ENCODE data around the gene ART5. TPM values are rescaled to one million over a fixed set of nuclear protein-coding genes. Genes with fewer than 3 reads are reported as not detected.

Gene ART5
- total RNA-seq, 4 donors from 2014 or later, result 0.64 TPM; not detected in 3

DNA sequence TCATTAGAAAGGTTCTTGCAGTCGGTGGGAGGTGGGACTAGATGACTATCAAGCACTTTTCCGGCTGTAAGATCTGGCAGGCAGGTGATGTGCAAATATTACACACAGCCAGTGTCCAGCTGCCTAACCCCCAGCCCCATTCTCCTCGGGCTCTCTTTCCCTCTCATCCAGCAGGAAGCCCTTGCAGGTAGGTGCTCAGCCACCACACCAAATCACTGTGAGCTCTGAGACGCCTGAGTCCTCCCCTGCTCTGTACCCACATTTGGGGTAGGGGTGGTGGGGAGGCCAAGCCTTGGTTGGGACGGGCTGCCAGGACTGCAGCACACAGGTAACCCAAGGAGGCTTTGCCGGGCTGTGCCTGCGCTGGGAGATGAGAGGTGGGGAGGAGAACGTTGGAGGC, 601 bp downstream of the ART5 start:
- WGBS, 2 donors (ENCODE audit: low coverage in 1 of 2), result 50 to 68% methylated on average over 2 to 8 of the region's 8 CpGs
- peaks cover 0 to 28% (median 17%) of the 10 kb centered on the region in 4 donors for H3K4me1 ChIP-seq
- no peaks in the 10 kb centered on the region for H3K9me3 ChIP-seq
- TF ChIP-seq POLR2A (IDR thresholded peaks at IDR 0.05), result no peak
- no peak for TF ChIP-seq EP300 (IDR thresholded peaks at IDR 0.05; ENCODE audit: low read depth)
- no peak for TF ChIP-seq POLR2AphosphoS5 (IDR thresholded peaks at IDR 0.05)
- TF ChIP-seq, protein P1, sequence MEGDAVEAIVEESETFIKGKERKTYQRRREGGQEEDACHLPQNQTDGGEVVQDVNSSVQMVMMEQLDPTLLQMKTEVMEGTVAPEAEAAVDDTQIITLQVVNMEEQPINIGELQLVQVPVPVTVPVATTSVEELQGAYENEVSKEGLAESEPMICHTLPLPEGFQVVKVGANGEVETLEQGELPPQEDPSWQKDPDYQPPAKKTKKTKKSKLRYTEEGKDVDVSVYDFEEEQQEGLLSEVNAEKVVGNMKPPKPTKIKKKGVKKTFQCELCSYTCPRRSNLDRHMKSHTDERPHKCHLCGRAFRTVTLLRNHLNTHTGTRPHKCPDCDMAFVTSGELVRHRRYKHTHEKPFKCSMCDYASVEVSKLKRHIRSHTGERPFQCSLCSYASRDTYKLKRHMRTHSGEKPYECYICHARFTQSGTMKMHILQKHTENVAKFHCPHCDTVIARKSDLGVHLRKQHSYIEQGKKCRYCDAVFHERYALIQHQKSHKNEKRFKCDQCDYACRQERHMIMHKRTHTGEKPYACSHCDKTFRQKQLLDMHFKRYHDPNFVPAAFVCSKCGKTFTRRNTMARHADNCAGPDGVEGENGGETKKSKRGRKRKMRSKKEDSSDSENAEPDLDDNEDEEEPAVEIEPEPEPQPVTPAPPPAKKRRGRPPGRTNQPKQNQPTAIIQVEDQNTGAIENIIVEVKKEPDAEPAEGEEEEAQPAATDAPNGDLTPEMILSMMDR (IDR thresholded peaks at IDR 0.05), result no peak
- H3K27ac ChIP-seq, result no peak overlapping the region
- H3K27me3 ChIP-seq, result peaks cover 19% of the 10 kb centered on the region
- in situ Hi-C loops (cut with MboI; ENCODE audit: low pct_ligation_motif_present in 1 of 4, low pct_unique_long_range_greater_than_20kb in 1 of 4, low sequenced_read_pairs in 3 of 4), result no loop called here
- H3K4me3 ChIP-seq, result no peak overlapping the region
- intact Hi-C loops (cut with DNase I; ENCODE audit: low total_unique reads), result no loop called here
- H3K36me3 ChIP-seq, result no peaks in the 10 kb centered on the region
- DNase-seq, result no peak

DNA sequence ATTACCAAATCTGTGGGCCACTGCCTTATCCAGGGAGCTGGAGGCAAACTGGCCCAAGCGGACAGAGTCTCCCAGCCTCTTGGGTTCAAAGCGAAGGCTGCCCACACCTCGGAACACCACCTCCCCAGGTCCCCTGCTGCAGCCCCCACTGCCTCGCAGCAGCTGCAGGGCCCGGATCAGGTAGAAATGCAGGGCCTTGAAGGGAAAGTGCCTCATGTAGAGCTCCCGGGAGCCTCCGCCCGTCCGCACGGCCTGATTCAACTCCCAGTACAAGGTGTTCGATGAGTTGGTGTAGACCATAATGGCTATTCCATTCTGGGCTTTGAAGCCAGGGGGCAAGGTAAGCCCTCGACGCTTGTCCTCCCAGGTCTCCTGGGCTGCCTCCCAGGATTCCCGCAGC, 2.0 kb downstream of the ART5 start:
- in situ Hi-C loops (cut with MboI; ENCODE audit: low pct_ligation_motif_present in 1 of 4, low pct_unique_long_range_greater_than_20kb in 1 of 4, low sequenced_read_pairs in 3 of 4), result no loop called here

GRCh38 chr11:3638513-3638912, 3.3 kb downstream of the ART5 start:
- H3K27ac ChIP-seq, result no peak overlapping the region
- H3K4me1 ChIP-seq, result peaks cover 0 to 16% (median 15%) of the 10 kb centered on the region in 4 donors
- no peak for DNase-seq
- intact Hi-C loops (cut with DNase I; ENCODE audit: low total_unique reads) (no loop called here), in situ Hi-C loops (cut with MboI; ENCODE audit: low pct_ligation_motif_present in 1 of 4, low pct_unique_long_range_greater_than_20kb in 1 of 4, low sequenced_read_pairs in 3 of 4) (no loop called here)
- no peaks in the 10 kb centered on the region for H3K36me3 ChIP-seq
- TF ChIP-seq POLR2AphosphoS5 (IDR thresholded peaks at IDR 0.05) (no peak), POLR2A (IDR thresholded peaks at IDR 0.05) (no peak), EP300 (IDR thresholded peaks at IDR 0.05; ENCODE audit: low read depth) (no peak)
- TF ChIP-seq, protein P1 (IDR thresholded peaks at IDR 0.05), result no peak
- no peak overlapping the region for H3K4me3 ChIP-seq
- H3K9me3 ChIP-seq, result no peaks in the 10 kb centered on the region
- WGBS, 2 donors (ENCODE audit: low coverage in 1 of 2), result 71 to 87% methylated on average over 2 to 5 of the region's 5 CpGs
- peaks cover 7% of the 10 kb centered on the region for H3K27me3 ChIP-seq

More for the DNA sequence above, 2.0 kb downstream of the ART5 start:
- WGBS, 2 donors (ENCODE audit: low coverage in 1 of 2), result 96% methylated on average over 11 of the region's 14 CpGs; no CpG with 5 or more reads in 1 of the 2 donors
- Histone ChIP-seq H3K4me1 (peaks cover 0 to 22% (median 15%) of the 10 kb centered on the region in 4 donors), H3K9me3 (no peaks in the 10 kb centered on the region), H3K27me3 (peaks cover 17% of the 10 kb centered on the region), H3K4me3 (no peak overlapping the region), H3K36me3 (no peaks in the 10 kb centered on the region), H3K27ac (no peak overlapping the region)
- TF ChIP-seq POLR2AphosphoS5 (IDR thresholded peaks at IDR 0.05) (no peak), EP300 (IDR thresholded peaks at IDR 0.05; ENCODE audit: low read depth) (no peak), POLR2A (IDR thresholded peaks at IDR 0.05) (no peak)
- TF ChIP-seq, protein P1 (IDR thresholded peaks at IDR 0.05), result no peak
- no peak for DNase-seq
- intact Hi-C loops (cut with DNase I; ENCODE audit: low total_unique reads), result no loop called here

GRCh38 chr11:3637201-3637600, 4.6 kb downstream of the ART5 start:
- no peaks in the 10 kb centered on the region for H3K9me3 ChIP-seq
- H3K27ac ChIP-seq, result no peak overlapping the region
- TF ChIP-seq, protein P1 (IDR thresholded peaks at IDR 0.05), result no peak
- TF ChIP-seq POLR2AphosphoS5 (IDR thresholded peaks at IDR 0.05), result no peak
- no peak for TF ChIP-seq EP300 (IDR thresholded peaks at IDR 0.05; ENCODE audit: low read depth)
- TF ChIP-seq POLR2A (IDR thresholded peaks at IDR 0.05), result no peak
- peaks cover 2% of the 10 kb centered on the region for H3K27me3 ChIP-seq
- intact Hi-C loops (cut with DNase I; ENCODE audit: low total_unique reads) (no loop called here), in situ Hi-C loops (cut with MboI; ENCODE audit: low pct_ligation_motif_present in 1 of 4, low pct_unique_long_range_greater_than_20kb in 1 of 4, low sequenced_read_pairs in 3 of 4) (no loop called here)
- no peaks in the 10 kb centered on the region for H3K36me3 ChIP-seq
- no peak overlapping the region for H3K4me3 ChIP-seq
- peaks cover 0 to 5% (median 4%) of the 10 kb centered on the region in 4 donors for H3K4me1 ChIP-seq
- 80% methylated on average over 13 of the region's 13 CpGs; no CpG with 5 or more reads in 1 of the 2 donors for WGBS, 2 donors (ENCODE audit: low coverage in 1 of 2)
- DNase-seq, result no peak
